ENCODE results near the gene TTBK1. TPM values are rescaled to one million over a fixed set of nuclear protein-coding genes. Genes with fewer than 3 reads are reported as not detected.
A peak's percentile ranks its signal among the peaks of the same experiment; 100 is the strongest.

TTBK1 gene
- total RNA-seq, 1 donor from 2014 or later: 9.8 TPM

DNA sequence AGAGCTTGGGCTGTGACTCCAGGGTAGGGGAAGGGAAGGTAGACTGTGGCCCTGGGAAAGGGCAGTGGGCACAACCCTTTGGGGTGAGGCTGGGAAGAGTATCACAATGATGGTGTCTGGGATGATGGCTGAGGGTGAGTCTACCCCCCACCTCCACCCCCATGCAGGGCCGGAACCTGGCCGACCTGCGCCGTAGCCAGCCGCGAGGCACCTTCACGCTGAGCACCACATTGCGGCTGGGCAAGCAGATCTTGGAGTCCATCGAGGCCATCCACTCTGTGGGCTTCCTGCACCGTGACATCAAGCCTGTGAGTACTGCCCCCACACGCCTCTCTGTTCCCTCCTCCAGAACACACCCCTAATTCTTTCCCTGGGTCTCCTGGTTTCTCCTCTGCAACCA, 10.1 kb downstream of the TTBK1 start:
- DNase-seq (ENCODE audit: low spot score in 2 of 2): no peak
- FAIRE-seq: no peak

- DNase-seq (ENCODE audit: low spot score in 2 of 2): no peak
- no peak for FAIRE-seq
Observed at GRCh38 chr6:43254138-43254817, 11.0 kb downstream of the TTBK1 start.

- no peak for FAIRE-seq
Observed at GRCh38 chr6:43254846-43255245, 11.6 kb downstream of the TTBK1 start.

DNA sequence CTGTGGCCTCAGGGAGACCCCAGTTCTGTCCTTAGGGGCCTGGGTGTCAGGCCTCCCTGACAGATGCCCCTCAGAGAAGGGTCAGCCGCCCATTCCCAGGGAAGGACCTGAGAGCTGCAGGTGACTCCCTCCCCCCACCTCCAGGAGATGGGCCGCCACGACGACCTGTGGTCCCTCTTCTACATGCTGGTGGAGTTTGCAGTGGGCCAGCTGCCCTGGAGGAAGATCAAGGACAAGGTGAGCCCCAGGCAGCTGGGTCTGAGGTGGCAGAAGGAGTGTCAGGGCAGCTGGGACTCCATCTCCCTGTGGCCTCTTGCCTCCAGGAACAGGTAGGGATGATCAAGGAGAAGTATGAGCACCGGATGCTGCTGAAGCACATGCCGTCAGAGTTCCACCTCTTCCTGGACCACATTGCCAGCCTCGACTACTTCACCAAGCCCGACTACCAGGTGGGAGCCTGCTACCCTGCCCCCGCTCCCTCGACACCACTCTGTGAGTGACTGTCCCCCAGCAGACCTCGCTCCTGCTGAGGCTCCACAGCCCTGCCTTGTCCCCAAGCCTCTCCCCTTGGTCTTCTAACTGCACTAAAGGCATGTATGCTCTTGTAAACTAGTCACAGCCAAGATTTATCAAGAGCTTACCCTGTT, 12.2 kb downstream of the TTBK1 start:
- DNase-seq (ENCODE audit: low spot score in 2 of 2) (no peak), FAIRE-seq (no peak)

More at GRCh38 chr6:43254846-43255245, 11.6 kb downstream of the TTBK1 start:
- DNase-seq (ENCODE audit: low spot score in 2 of 2): no peak

GRCh38 chr6:43256670-43257366, 13.5 kb downstream of the TTBK1 start:
- no peak for FAIRE-seq
- DNase-seq (ENCODE audit: low spot score in 2 of 2): no peak

DNA sequence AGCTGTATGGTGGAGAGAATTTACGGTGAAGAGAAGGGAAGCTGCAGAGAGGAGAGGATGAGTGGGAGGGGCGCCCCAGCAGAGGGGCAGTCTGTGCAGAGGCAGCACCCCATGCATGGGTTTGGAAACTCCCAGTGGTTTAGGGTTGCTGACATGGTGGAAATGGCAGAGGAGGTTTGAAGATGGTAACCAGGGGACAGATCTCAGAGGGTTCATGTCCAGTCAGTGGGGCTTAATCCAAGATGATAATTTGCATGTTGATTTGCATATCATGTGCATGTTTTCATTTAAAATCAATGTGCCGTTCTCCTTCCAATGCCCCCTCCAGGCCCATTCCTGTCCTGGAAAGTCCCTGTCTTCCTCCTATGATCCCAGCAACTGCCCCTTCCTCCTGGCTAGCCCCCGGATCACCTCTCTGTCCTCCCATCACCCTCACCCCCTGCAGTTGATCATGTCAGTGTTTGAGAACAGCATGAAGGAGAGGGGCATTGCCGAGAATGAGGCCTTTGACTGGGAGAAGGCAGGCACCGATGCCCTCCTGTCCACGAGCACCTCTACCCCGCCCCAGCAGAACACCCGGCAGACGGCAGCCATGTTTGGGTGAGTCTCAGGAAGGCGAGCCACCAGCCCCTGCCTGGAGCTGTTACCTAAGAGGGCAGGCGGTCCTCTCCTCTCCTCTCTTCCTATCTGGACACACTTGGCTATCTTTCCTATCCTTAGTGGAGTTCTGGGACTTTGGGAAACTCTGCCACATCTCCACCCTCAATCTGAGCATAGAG, 14.3 kb downstream of the TTBK1 start:
- no peak for FAIRE-seq
- no peak for DNase-seq (ENCODE audit: low spot score in 2 of 2)

- no peak for FAIRE-seq
- no peak for DNase-seq (ENCODE audit: low spot score in 2 of 2)
Observed at GRCh38 chr6:43258180-43258579, 14.9 kb downstream of the TTBK1 start.

- no peak for DNase-seq (ENCODE audit: low spot score in 2 of 2)
- FAIRE-seq: no peak
Observed at GRCh38 chr6:43258807-43259686, 15.8 kb downstream of the TTBK1 start.

DNA sequence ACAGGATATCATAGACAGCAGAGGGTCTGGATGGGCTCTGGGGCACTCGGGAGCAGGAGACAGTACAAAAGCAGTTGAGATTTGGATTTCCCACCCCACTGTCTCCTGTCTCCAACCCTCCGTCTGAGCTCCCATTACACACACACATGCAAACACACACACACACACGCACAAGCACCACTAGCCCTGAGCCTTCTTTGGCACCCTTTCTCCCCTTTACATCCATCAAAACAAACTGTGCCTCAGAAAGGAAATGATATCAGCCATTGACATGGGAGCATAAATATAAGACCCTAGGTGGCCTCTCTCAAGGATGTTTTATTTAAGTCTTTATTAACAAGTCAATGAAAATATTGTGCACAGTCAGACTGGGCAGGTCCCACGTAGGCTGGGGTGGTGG, 17.5 kb downstream of the TTBK1 start:
- FAIRE-seq (no peak), DNase-seq (ENCODE audit: low spot score in 2 of 2) (no peak)

GRCh38 chr6:43261198-43261597, 17.9 kb downstream of the TTBK1 start:
- no peak for FAIRE-seq

DNA sequence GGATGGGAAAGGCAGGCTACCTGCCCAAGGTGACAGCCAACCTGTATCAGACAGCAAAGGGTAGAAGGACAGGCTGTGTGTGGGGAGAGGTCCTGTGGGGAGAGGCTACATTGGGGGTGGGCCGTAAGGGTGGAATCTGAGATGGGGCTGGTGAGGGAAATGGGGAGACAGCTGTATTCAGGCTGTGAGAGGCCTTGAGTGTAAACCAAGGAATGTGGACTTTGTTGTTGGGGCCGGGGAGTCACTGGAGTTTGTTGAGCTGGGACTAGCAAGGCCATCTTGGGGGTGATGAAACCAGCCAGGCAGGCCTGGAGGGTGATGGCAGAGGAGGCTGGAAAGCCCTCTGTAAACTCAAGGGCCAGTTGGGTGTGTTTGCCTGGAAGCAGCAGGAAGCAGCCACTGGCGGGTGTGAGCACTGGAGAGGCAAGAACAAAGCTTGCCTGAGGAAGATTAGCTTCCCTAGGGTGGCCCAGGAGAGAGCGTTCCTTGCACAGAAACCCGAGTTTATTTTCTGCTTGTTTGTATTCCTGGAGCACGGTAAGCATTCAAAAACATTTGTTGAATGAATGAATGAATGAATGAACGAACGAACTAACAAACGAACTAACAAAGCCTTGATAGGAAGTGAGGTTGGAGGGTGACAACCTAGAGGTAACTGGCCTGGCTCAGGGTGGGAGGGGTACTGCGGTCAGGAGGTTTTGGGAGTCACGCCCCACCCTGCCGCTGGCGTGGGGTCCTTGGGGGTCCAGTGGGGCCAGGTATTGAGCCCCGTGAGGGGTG, 18.9 kb downstream of the TTBK1 start:
- FAIRE-seq (no peak), DNase-seq (ENCODE audit: low spot score in 2 of 2) (no peak)

More at GRCh38 chr6:43261198-43261597, 17.9 kb downstream of the TTBK1 start:
- no peak for DNase-seq (ENCODE audit: low spot score in 2 of 2)

- FAIRE-seq (no peak), DNase-seq (ENCODE audit: low spot score in 2 of 2) (no peak)
Observed at GRCh38 chr6:43262780-43263313, 19.6 kb downstream of the TTBK1 start.

GRCh38 chr6:43263314-43264178, 20.3 kb downstream of the TTBK1 start:
- DNase-seq (ENCODE audit: low spot score in 2 of 2): peak; percentile 75 to 80
- no peak for FAIRE-seq

GRCh38 chr6:43264599-43265145, 21.4 kb downstream of the TTBK1 start:
- FAIRE-seq: no peak
- no peak for DNase-seq (ENCODE audit: low spot score in 2 of 2)

DNA sequence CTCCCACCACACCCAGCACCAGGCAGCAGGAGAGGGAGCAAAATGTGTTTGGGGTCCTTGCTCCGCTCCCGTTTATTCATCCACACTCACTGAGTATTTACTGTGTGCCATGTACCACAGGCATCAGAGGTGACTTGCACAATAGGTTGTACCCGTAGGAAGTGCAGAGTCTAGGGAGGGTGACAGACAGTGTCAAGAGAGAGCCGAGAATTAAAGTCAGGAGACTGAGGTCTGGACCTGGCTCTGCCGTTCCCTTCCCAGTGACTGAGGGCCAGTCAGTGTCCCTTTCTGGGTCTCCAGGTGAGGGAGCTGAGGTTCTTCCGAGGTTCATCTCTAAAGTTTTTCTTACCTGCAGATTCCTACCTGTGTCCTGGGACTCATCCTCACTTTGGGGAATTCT, 22.3 kb downstream of the TTBK1 start:
- no peak for FAIRE-seq

GRCh38 chr6:43267619-43268354, 24.5 kb downstream of the TTBK1 start:
- DNase-seq (ENCODE audit: low spot score in 2 of 2): no peak

More for the DNA sequence above, 22.3 kb downstream of the TTBK1 start:
- no peak for DNase-seq (ENCODE audit: low spot score in 2 of 2)

GRCh38 chr6:43268355-43268700, 25.0 kb downstream of the TTBK1 start:
- FAIRE-seq: no peak
- DNase-seq (ENCODE audit: low spot score in 2 of 2): peak; percentile 73 to 81

More at GRCh38 chr6:43267619-43268354, 24.5 kb downstream of the TTBK1 start:
- FAIRE-seq: no peak
